Liver (tissue), 2 donors: Measurements from ENCODE around the gene ROR1.

Source experiments
- CTCF ChIP-seq: fragments of 150-350 bp; IDR thresholded peaks from 2 replicates; pipeline ENCODE4 v1.5.1; 2017; ENCODE audit warnings: improper control_type of control experiment, low read depth, low read length; ENCODE audit not compliant: missing input control
- FOXA1 ChIP-seq: IDR thresholded peaks from 2 replicates; pipeline ENCODE4 v1.6.1; 2016; ENCODE audit warnings: antibody characterized with exemption
- donor health status: healthy.

- no peak for TF ChIP-seq FOXA1
- TF ChIP-seq CTCF = no peak
These were observed 53.8 kb downstream of the ROR1 start for GRCh38 chr1:63827411-63828321.
